ENCODE measurements around the gene FAM187B.
A peak's percentile ranks its signal among the peaks of the same experiment; 100 is the strongest.
"Not testable (repeated sequence)": the region's sequence is repeated elsewhere in the genome, so short reads cannot be mapped to it uniquely, and the experiment has no call there.

Gene FAM187B

GRCh38 chr19:35262101-35262761, 33.7 kb upstream of the FAM187B start:
- DNase-seq (ENCODE audit: low read depth in 3 of 3), result no peak

GRCh38 chr19:35261356-35262100, 33.0 kb upstream of the FAM187B start:
- no peak for DNase-seq (ENCODE audit: low read depth in 3 of 3)

- no peak for DNase-seq (ENCODE audit: low read depth in 3 of 3)
These were observed 32.3 kb upstream of the FAM187B start for GRCh38 chr19:35260694-35261304.

- DNase-seq (ENCODE audit: low read depth in 3 of 3), result no peak
These were observed 28.5 kb upstream of the FAM187B start for GRCh38 chr19:35257113-35257461.

GRCh38 chr19:35256566-35256965, 28.0 kb upstream of the FAM187B start:
- DNase-seq (ENCODE audit: low read depth in 3 of 3), result no peak

- DNase-seq (ENCODE audit: low read depth in 3 of 3), result no peak
These were observed 26.1 kb upstream of the FAM187B start for GRCh38 chr19:35254341-35255297.

- no peak for DNase-seq (ENCODE audit: low read depth in 3 of 3)
These were observed 25.1 kb upstream of the FAM187B start for GRCh38 chr19:35253316-35254286.

- DNase-seq (ENCODE audit: low read depth in 3 of 3), result no peak
These were observed 22.9 kb upstream of the FAM187B start for GRCh38 chr19:35251456-35251855.

GRCh38 chr19:35249848-35250711, 21.5 kb upstream of the FAM187B start:
- no peak for DNase-seq (ENCODE audit: low read depth in 3 of 3)

- no peak for DNase-seq (ENCODE audit: low read depth in 3 of 3)
These were observed 20.8 kb upstream of the FAM187B start for GRCh38 chr19:35249146-35249847.

- peak; percentile 46 to 61 (median 52) for DNase-seq (ENCODE audit: low read depth in 3 of 3)
These were observed 20.0 kb upstream of the FAM187B start, which contains the start of gene LSR for GRCh38 chr19:35248310-35249145. LSR (plus strand) TSS chr19:35249002; CDS start chr19:35249023, 21 bp downstream.

- DNase-seq (ENCODE audit: low read depth in 3 of 3), result peak; percentile 38 to 49 (median 43)
These were observed 19.2 kb upstream of the FAM187B start for GRCh38 chr19:35247526-35248309.

GRCh38 chr19:35246466-35247092, 18.0 kb upstream of the FAM187B start:
- no peak for DNase-seq (ENCODE audit: low read depth in 3 of 3)

- no peak for DNase-seq (ENCODE audit: low read depth in 3 of 3)
These were observed 12.9 kb upstream of the FAM187B start for GRCh38 chr19:35241417-35241816.

- DNase-seq (ENCODE audit: low read depth in 3 of 3), result no peak
These were observed 11.8 kb upstream of the FAM187B start for GRCh38 chr19:35240327-35240726.

- DNase-seq (ENCODE audit: low read depth in 3 of 3), result not testable (repeated sequence)
These were observed 11.1 kb upstream of the FAM187B start for GRCh38 chr19:35239597-35239996.

All from stimulated activated CD4-positive, alpha-beta T cell treated with anti-CD3 and anti-CD28 coated beads, TNF-alpha, amount 100 ng/mL, for 4 hours (primary cell).